Nasal cavity respiratory epithelium epithelial cell of viscerocranial mucosa (primary cell): Measurements from ENCODE around the gene POP4. TPM values are rescaled to one million over a fixed set of nuclear protein-coding genes. Genes with fewer than 3 reads are reported as not detected.

Source experiments
- total RNA-seq: library from RNA; depleted of rRNA; stranded (reverse); fragments of >200 nt; gene quantifications from 2 replicates; pipeline ENCODE4 v1.2.3, GENCODE V29; 2014

Gene POP4
- 67.9 and 82.7 TPM in 2 replicates for total RNA-seq

GRCh38 chr19:29605653-29606419, at the start of gene POP4:
Gene POP4, plus strand, starts transcription at chr19:29606283. Its CDS starts 36 bp downstream, at chr19:29606319.

GRCh38 chr19:29665215-29665825, 59.2 kb downstream of the POP4 start, which contains the start of gene PLEKHF1:
Gene PLEKHF1, plus strand, starts transcription at chr19:29665461. Its CDS starts 8,379 bp downstream, at chr19:29673840.

Other genes starting within 250 kb of the POP4 start
- not detected in 2 replicates for gene VSTM2B, start 80.3 kb upstream of the POP4 start, total RNA-seq
- gene PLEKHF1, start 59.2 kb downstream of the POP4 start, total RNA-seq: 55.6 and 57.4 TPM in 2 replicates
- gene C19orf12, start 109.0 kb downstream of the POP4 start, total RNA-seq: 12.3 and 17.9 TPM in 2 replicates
- gene CCNE1, start 205.7 kb downstream of the POP4 start, total RNA-seq: 8.2 and 10.1 TPM in 2 replicates